Neuronal stem cell (in vitro differentiated cells): ENCODE results near the gene PDZRN3. TPM values are rescaled to one million over a fixed set of nuclear protein-coding genes. Genes with fewer than 3 reads are reported as not detected.

Experiments used
- DNase-seq: peaks from one replicate; pipeline ENCODE4 v3.0.0-alpha.2; 2013; ENCODE audit warnings: low spot score
- H2AFZ ChIP-seq: one replicate; pipeline ENCODE4 v1.6.1; 2013; ENCODE audit warnings: mild to moderate bottlenecking, low read length, inconsistent platforms
- H2AK5ac ChIP-seq: 2 replicates; pipeline ENCODE4 v1.6.1; 2013; ENCODE audit warnings: low read depth, mild to moderate bottlenecking, inconsistent platforms, low read length, moderate library complexity, mixed read lengths
- H2BK120ac ChIP-seq: 2 replicates; pipeline ENCODE4 v1.6.1; 2013; ENCODE audit warnings: low read depth, mild to moderate bottlenecking, inconsistent platforms, low read length, moderate library complexity, mixed read lengths
- H2BK12ac ChIP-seq: one replicate; pipeline ENCODE4 v1.6.1; 2013; ENCODE audit warnings: low read length, inconsistent platforms
- H2BK15ac ChIP-seq: 2 replicates; pipeline ENCODE4 v1.6.1; 2013; ENCODE audit warnings: mild to moderate bottlenecking, low read length, inconsistent platforms, mixed read lengths
- H2BK5ac ChIP-seq: one replicate; pipeline ENCODE4 v1.6.1; 2013; ENCODE audit warnings: inconsistent platforms, mild to moderate bottlenecking, low read length, moderate library complexity
- H3K14ac ChIP-seq: one replicate; pipeline ENCODE4 v1.6.1; 2013; ENCODE audit warnings: low read length, inconsistent platforms
- H3K18ac ChIP-seq: 2 replicates; pipeline ENCODE4 v1.6.1; 2013; ENCODE audit warnings: low read length, inconsistent platforms
- H3K23ac ChIP-seq: 2 replicates; pipeline ENCODE4 v1.6.1; 2013; ENCODE audit warnings: low read depth, mild to moderate bottlenecking, mixed read lengths, low read length, inconsistent platforms; ENCODE audit not compliant: poor library complexity
- H3K27ac ChIP-seq: replicated peaks from 3 replicates; pipeline ENCODE4 v1.5.1; 2013; ENCODE audit warnings: low read length, inconsistent platforms
- H3K27me3 ChIP-seq, 3 experiments: 2 replicates each; pipeline ENCODE4 v1.6.1; 2013; ENCODE audit warnings: low read length in 3 of 3, mild to moderate bottlenecking in 2 of 3, inconsistent platforms in 1 of 3, low read depth in 1 of 3, mixed read lengths in 1 of 3, moderate library complexity in 1 of 3; ENCODE audit not compliant: control insufficient read depth in 3 of 3, insufficient read depth in 3 of 3
- H3K36me3 ChIP-seq, 2 donors: replicated peaks in 1 of 2; 2 replicates each; pipeline ENCODE4 v1.6.1; 2013; ENCODE audit warnings: low read length in 2 of 2; ENCODE audit not compliant: control insufficient read depth in 2 of 2, insufficient read depth in 2 of 2
- H3K4ac ChIP-seq: 2 replicates; pipeline ENCODE4 v1.6.1; 2013; ENCODE audit warnings: inconsistent platforms, mild to moderate bottlenecking, low read length, moderate library complexity
- H3K4me1 ChIP-seq, 2 donors: 1 replicate in 1 of 2; 2 replicates in 1 of 2; pipeline ENCODE4 v1.6.1; 2013; ENCODE audit warnings: low read length in 2 of 2, low read depth in 1 of 2; ENCODE audit not compliant: control insufficient read depth in 2 of 2, insufficient read depth in 1 of 2
- H3K4me2 ChIP-seq: one replicate; pipeline ENCODE4 v1.6.1; 2013; ENCODE audit warnings: mild to moderate bottlenecking, low read length, inconsistent platforms; ENCODE audit not compliant: insufficient read depth, poor library complexity, severe bottlenecking
- H3K4me3 ChIP-seq, 2 donors: 2 replicates each; pipeline ENCODE4 v1.5.1; 2013; ENCODE audit warnings: low read length in 2 of 2, mild to moderate bottlenecking in 2 of 2, inconsistent platforms in 1 of 2, moderate library complexity in 1 of 2
- H3K79me1 ChIP-seq: one replicate; pipeline ENCODE4 v1.6.1; 2013; ENCODE audit warnings: low read depth, mild to moderate bottlenecking, inconsistent platforms, low read length, moderate library complexity
- H3K9ac ChIP-seq: one replicate; pipeline ENCODE4 v1.6.1; 2013; ENCODE audit warnings: mild to moderate bottlenecking, low read depth, low read length, inconsistent platforms; ENCODE audit not compliant: poor library complexity
- H3K9me3 ChIP-seq, 2 donors: replicated peaks in 1 of 2; 2 replicates each; pipeline versions ENCODE3 to v1.6.1; 2013; ENCODE audit warnings: low read length in 2 of 2, mild to moderate bottlenecking in 2 of 2, inconsistent platforms in 1 of 2, low read depth in 1 of 2, mixed read lengths in 1 of 2, moderate library complexity in 1 of 2; ENCODE audit not compliant: control insufficient read depth in 2 of 2, insufficient read depth in 1 of 2
- H4K8ac ChIP-seq: one replicate; pipeline ENCODE4 v1.6.1; 2013; ENCODE audit warnings: low read depth, mild to moderate bottlenecking, inconsistent platforms, low read length, moderate library complexity
- H4K91ac ChIP-seq: one replicate; pipeline ENCODE4 v1.6.1; 2013; ENCODE audit warnings: low read length, low read depth, mild to moderate bottlenecking, inconsistent platforms; ENCODE audit not compliant: poor library complexity
- WGBS, 2 donors: extraction: QIAGEN DNeasy Blood & Tissue Kit; methylation state at CpG; one replicate each; pipeline ENCODE4 v1.1.7; 2013; ENCODE audit warnings: missing lambda C conversion rate in 2 of 2, mixed read lengths in 1 of 2; ENCODE audit not compliant: insufficient read length in 2 of 2, insufficient replicate concordance in 1 of 2; ENCODE audit errors: extremely low coverage in 2 of 2; 5-methylcytosine and 5-hydroxymethylcytosine counted together
- polyA plus RNA-seq, 2 experiments: library from polyadenylated mRNA; stranded (reverse); fragments of 200-250 nt; gene quantifications; one replicate each; pipeline ENCODE4 v1.2.3, GENCODE V29; 2013

The PDZRN3 gene
- 2.1 TPM for polyA plus RNA-seq (2013, experiment 1 of 2)
- polyA plus RNA-seq (2013, experiment 2 of 2): 1.8 TPM

DNA sequence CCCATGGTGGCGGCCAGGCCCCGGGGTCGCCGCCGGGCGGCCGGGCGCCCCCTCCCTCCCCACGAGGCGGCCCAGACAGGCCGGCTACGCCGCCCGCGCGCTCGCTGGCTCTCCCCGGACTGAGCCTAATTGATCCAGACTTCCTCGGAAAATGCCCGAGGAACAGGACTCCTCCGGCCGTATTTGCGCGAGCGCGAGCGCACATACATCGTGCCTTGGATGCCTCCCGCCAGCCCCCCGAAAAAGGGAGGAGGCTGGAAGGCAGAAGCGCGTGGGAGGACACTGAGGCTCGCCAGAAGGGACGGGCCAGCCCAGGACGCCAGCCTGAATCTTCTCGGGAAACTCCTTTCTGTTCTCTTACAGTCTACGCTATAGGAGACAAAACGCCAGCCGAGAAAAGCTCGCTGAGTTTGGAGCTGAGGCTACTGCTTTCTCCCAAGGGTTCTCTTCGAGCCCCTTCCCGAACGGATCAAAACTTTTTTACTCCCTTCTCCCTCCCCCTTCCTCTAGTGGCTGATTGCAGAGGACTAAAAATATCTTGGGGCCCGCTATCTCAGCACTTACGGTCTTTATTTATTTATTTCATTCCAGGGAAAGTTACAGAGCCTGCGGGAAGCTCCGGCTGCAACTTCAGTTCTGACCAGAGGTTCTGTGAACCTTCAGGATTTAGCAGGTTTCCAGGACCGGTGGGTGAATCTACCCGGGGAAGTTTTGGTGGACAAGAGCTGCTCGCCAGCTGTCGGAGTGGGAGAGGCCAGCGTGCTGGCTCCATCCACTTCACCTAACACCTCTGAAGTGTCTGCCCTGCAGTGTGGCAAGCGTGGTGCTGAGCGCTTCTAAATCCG is at the start of gene PDZRN3:
Gene PDZRN3 (minus strand): TSS at position 121 of the 845 bp plus-strand sequence.
- Histone ChIP-seq H3K23ac (peak within 1 kb of the TSS; percentile 14), H3K9ac (peak within 1 kb of the TSS; percentile 79), H3K27me3 (no peaks in the 10 kb centered on the region), H3K4me2 (peak within 1 kb of the TSS; percentile 97), H2AFZ (peak within 1 kb of the TSS; percentile 99), H4K8ac (no peak within 1 kb of the TSS), H3K4me3 (peak within 1 kb of the TSS; percentile 55 to 88), H3K36me3 (peaks cover 0 to 4% of the 10 kb centered on the region in 2 donors), H3K4ac (no peak within 1 kb of the TSS), H3K79me1 (no peaks in the 10 kb centered on the region), H3K9me3 (no peaks in the 10 kb centered on the region), H2BK5ac (peak within 1 kb of the TSS; percentile 13), H4K91ac (no peak within 1 kb of the TSS), H3K27ac (no peak within 1 kb of the TSS), H2AK5ac (no peak within 1 kb of the TSS), H2BK120ac (no peak within 1 kb of the TSS), H3K14ac (peak within 1 kb of the TSS; percentile 40), H2BK15ac (no peak within 1 kb of the TSS), H3K4me1 (peaks cover 10 to 28% of the 10 kb centered on the region in 2 donors), H2BK12ac (peak within 1 kb of the TSS; percentile 27), H3K18ac (peak within 1 kb of the TSS; percentile 90)
- DNase-seq: peak; percentile 69
- WGBS, 2 donors: no CpG with 5 or more reads among the region's 55 CpGs

DNA sequence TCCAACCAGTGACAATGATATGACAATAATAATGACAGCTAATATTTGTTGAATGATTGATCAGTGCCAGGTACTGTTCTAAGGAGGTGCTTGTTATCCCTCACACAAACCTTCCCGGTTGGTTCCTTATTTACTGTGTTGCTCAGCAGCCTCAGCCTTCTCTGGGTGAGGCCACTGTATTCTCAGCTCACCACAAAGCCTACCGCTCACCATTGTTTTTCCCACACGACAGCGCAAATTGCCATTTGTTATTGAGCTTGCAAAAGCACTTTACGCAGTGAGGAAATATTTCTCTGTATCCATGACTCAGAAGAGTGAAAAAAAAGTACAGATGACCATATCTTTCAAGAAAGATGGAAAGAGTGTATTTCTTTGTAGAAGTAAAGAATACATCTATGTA is 49.5 kb upstream of the PDZRN3 start:
- H3K18ac ChIP-seq: no peak overlapping the region
- peak overlapping the region; percentile 57 for H2AFZ ChIP-seq
- no peak overlapping the region for H2BK15ac ChIP-seq
- no peak overlapping the region for H2BK120ac ChIP-seq
- peaks cover 6 to 18% of the 10 kb centered on the region in 2 donors for H3K4me1 ChIP-seq
- H3K27ac ChIP-seq: no peak overlapping the region
- no peak overlapping the region for H2BK5ac ChIP-seq
- no peaks in the 10 kb centered on the region for H3K9me3 ChIP-seq
- H2AK5ac ChIP-seq: no peak overlapping the region
- H4K91ac ChIP-seq: no peak overlapping the region
- no CpG with 5 or more reads among the region's 5 CpGs for WGBS, 2 donors
- H3K9ac ChIP-seq: no peak overlapping the region
- no peak overlapping the region for H4K8ac ChIP-seq
- no peaks in the 10 kb centered on the region for H3K27me3 ChIP-seq
- H3K4me3 ChIP-seq: no peak overlapping the region
- peak; percentile 5 for DNase-seq
- H3K79me1 ChIP-seq: no peaks in the 10 kb centered on the region
- H2BK12ac ChIP-seq: no peak overlapping the region
- no peak overlapping the region for H3K4me2 ChIP-seq
- H3K36me3 ChIP-seq: no peaks in the 10 kb centered on the region
- H3K23ac ChIP-seq: no peak overlapping the region
- H3K14ac ChIP-seq: no peak overlapping the region
- no peak overlapping the region for H3K4ac ChIP-seq

DNA sequence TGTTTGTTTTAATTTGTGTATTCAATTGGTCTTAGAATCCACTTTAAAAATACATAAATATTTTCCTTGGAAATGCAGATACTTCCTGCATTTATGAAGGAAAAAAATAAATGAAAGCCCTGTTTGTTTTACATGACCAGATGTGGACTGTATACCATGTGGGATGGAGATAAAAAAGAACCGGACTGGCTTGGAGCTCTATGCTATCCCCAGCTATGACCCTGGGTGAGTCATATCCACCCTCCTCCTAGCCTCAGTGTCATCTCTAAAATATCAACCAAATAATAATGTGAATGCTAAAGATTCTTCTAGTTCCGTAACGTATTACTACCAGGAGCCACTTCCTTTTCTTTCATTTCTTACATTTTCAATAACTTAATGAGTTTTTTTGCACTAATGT is 44.5 kb upstream of the PDZRN3 start:
- no peak overlapping the region for H2AFZ ChIP-seq
- H4K8ac ChIP-seq: no peak overlapping the region
- no peaks in the 10 kb centered on the region for H3K27me3 ChIP-seq
- no peak overlapping the region for H3K18ac ChIP-seq
- H3K4ac ChIP-seq: no peak overlapping the region
- H3K36me3 ChIP-seq: no peaks in the 10 kb centered on the region
- no peak overlapping the region for H2BK5ac ChIP-seq
- DNase-seq: no peak
- H3K23ac ChIP-seq: no peak overlapping the region
- H3K27ac ChIP-seq: no peak overlapping the region
- H3K4me1 ChIP-seq: peaks cover 5 to 13% of the 10 kb centered on the region in 2 donors
- H3K9me3 ChIP-seq: no peaks in the 10 kb centered on the region
- H3K4me3 ChIP-seq: no peak overlapping the region
- H3K9ac ChIP-seq: no peak overlapping the region
- no peak overlapping the region for H2AK5ac ChIP-seq
- H3K79me1 ChIP-seq: no peaks in the 10 kb centered on the region
- no peak overlapping the region for H3K14ac ChIP-seq
- H4K91ac ChIP-seq: no peak overlapping the region
- no CpG with 5 or more reads among the region's 3 CpGs for WGBS, 2 donors
- H2BK15ac ChIP-seq: no peak overlapping the region
- H2BK120ac ChIP-seq: no peak overlapping the region
- H3K4me2 ChIP-seq: no peak overlapping the region
- no peak overlapping the region for H2BK12ac ChIP-seq

DNA sequence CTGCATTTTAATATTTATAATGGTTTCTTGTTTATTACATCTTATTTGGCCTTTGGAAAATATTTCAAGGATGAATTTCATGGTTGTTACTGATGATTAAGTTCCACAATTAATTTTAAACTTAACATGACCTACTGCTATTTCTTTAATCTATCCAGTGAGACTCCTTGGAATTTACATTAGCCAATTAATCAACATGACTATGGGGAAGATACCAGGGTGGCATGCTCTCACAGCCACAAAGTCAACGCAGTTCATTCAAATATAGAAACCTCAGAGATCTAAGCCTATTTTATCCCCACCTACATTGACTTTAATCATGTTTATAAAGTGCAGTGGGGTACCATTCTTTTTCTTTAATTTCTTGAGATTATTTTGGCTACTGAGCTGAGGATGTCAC is 43.6 kb upstream of the PDZRN3 start:
- no peak overlapping the region for H3K23ac ChIP-seq
- WGBS, 2 donors: no CpG with 5 or more reads among the region's 1 CpG

More for the DNA sequence above, 43.6 kb upstream of the PDZRN3 start:
- Histone ChIP-seq H4K8ac (no peak overlapping the region), H3K4me2 (no peak overlapping the region), H2BK15ac (no peak overlapping the region), H3K18ac (no peak overlapping the region), H3K4ac (no peak overlapping the region), H3K79me1 (no peaks in the 10 kb centered on the region), H2BK120ac (no peak overlapping the region), H3K27ac (no peak overlapping the region), H3K36me3 (no peaks in the 10 kb centered on the region), H2BK5ac (no peak overlapping the region), H3K4me1 (peaks cover 0 to 9% of the 10 kb centered on the region in 2 donors), H2AK5ac (no peak overlapping the region), H3K9ac (no peak overlapping the region), H3K27me3 (no peaks in the 10 kb centered on the region), H2BK12ac (no peak overlapping the region), H4K91ac (no peak overlapping the region), H3K14ac (no peak overlapping the region), H3K4me3 (no peak overlapping the region), H2AFZ (no peak overlapping the region), H3K9me3 (no peaks in the 10 kb centered on the region)
- DNase-seq: no peak
